Measurements from ENCODE around the gene SCAI.
A peak's percentile ranks its signal among the peaks of the same experiment; 100 is the strongest.

- no peak for TF ChIP-seq CTCF (conservative IDR thresholded peaks at IDR 0.05; ENCODE audit: low read depth, low read length)
- no peak for TF ChIP-seq POLR2A (IDR thresholded peaks at IDR 0.05; ENCODE audit: low read depth, low read length)
- TF ChIP-seq FOS (IDR thresholded peaks at IDR 0.05; ENCODE audit: low read depth, low read length): no peak
- TF ChIP-seq MAFK (IDR thresholded peaks at IDR 0.05; ENCODE audit: low read depth, low read length): no peak
- no peak for TF ChIP-seq BHLHE40 (IDR thresholded peaks at IDR 0.05; ENCODE audit: low read depth, low read length)
- no peak for TF ChIP-seq RAD21 (IDR thresholded peaks at IDR 0.05; ENCODE audit: low read length)
- TF ChIP-seq RFX5 (IDR thresholded peaks at IDR 0.05; ENCODE audit: low read depth, low read length): no peak
- TF ChIP-seq, protein P1, sequence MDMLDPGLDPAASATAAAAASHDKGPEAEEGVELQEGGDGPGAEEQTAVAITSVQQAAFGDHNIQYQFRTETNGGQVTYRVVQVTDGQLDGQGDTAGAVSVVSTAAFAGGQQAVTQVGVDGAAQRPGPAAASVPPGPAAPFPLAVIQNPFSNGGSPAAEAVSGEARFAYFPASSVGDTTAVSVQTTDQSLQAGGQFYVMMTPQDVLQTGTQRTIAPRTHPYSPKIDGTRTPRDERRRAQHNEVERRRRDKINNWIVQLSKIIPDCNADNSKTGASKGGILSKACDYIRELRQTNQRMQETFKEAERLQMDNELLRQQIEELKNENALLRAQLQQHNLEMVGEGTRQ (IDR thresholded peaks at IDR 0.05; ENCODE audit: low read depth, low read length): no peak
- no peak for TF ChIP-seq SMC3 (IDR thresholded peaks at IDR 0.05; ENCODE audit: low read depth, low read length)
- TF ChIP-seq CEBPB (IDR thresholded peaks at IDR 0.05; ENCODE audit: low read depth, low read length): peak; percentile 29; the same call in 1 of the 2 replicates
These were observed 195.5 kb downstream of the SCAI start for GRCh38 chr9:124947727-124948391.
